8988T (cell line): ENCODE measurements around the gene WIPI1.
"Not testable (repeated sequence)": the region's sequence is repeated elsewhere in the genome, so short reads cannot be mapped to it uniquely, and the experiment has no call there.

Experiments used
- DNase-seq: peaks from one replicate; pipeline ENCODE4 v3.0.0; 2011

WIPI1 gene

DNA sequence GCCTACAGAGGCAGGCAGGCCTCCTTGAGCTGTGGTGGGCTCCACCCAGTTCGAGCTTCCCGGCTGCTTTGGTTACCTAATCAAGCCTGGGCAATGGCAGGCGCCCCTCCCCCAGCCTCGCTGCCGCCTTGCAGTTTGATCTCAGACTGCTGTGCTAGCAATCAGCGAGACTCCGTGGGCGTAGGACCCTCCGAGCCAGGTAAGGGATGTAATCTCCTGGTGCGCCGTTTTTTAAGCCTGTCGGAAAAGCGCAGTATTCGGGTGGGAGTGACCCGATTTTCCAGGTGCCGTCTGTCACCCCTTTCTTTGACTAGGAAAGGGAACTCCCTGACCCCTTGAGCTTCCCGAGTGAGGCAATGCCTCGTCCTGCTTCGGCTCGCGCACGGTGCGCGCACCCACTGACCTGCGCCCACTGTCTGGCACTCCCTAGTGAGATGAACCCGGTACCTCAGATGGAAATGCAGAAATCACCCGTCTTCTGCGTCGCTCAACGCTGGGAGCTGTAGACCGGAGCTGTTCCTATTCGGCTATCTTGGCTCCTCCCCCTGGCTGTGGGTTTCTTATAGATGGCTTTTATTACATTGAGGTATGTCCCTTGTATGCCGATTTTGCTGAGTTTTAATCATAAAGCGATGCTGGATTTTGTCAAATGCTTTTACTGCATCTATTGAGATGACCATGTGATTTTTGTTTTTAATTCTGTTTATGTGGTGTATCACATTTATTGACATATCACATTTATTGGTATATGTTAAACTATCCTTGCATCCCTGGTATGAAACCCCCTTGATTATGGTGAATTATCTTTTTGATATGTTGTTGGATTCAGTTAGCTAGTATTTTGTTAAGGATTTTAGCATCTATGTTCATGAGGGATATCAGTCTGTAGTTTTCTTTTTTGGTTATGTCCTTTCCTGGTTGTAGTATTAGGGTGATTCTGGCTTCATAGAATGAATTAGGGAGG is 43.4 kb downstream of the WIPI1 start:
- DNase-seq, result not testable (repeated sequence)

DNA sequence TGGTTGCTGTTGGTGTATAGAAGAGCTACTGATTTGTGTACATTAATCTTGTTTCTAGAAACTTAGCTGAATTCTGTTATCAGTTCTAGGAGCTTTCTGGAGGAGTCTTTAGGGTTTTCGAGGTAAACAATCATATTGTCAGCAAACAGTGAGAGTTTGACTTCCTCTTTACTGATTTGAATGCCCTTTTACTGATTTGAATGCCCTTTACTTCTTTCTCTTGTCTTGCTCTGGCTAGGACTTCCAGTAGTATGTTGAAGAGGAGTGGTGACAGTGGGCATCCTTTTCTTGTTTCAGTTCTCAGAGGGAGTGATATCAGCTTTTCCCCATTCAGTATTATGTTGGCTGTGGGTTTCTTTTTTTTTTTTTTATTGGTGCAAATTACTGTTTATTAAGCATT is 49.6 kb downstream of the WIPI1 start:
- not testable (repeated sequence) for DNase-seq

DNA sequence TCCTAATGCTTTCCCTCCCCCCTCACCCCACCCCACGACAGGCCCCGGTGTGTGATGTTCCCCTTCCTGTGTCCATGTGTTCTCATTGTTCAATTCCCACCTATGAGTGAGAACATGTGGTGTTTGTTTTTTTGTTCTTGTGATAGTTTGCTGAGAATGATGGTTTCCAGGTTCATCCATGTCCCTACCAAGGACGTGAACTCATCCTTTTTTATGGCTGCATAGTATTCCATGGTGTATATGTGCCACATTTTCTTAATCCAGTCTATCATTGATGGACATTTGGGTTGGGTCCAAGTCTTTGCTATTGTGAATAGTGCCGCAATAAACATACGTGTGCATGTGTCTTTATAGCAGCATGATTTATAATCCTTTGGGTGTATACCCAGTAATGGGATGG is 53.5 kb downstream of the WIPI1 start:
- DNase-seq, result not testable (repeated sequence)

DNA sequence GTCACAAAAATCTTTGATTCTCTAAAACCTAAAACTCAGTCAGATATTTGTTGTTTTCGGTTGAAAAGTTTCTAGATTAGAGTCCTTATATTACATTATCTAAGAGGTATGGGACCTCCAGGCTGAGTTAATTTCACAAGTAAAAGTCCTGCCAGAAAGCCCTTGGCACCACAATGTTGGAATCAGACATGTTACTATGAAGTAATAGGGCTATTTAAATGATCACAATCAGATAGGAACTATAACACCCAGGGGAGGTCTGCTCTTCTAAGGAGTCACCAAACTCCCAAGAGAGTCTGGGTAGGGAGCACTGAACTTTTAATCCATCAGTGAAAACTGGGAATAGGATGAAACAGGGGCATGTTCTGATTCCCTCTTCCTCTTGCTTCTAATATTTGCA is 54.2 kb downstream of the WIPI1 start:
- no peak for DNase-seq

DNA sequence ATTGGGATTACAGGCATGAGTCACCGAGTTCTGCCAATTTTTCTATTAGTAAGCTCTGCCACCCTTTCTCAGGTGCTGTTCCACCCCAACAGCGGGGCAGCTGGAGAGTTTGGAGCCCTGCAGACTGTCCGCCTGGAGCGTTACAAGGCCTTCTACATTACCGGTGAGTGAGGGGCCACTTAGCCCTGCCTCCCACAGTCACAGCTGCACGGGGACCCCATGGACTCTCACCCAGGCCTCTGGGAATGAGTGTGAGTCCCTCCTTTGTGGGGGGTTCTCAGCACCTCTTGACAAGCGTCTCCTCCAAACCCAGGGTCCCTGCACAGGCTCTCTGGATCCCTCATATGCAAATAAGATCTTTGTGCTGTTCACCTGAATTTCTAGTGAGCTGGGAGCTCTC is 56.0 kb downstream of the WIPI1 start:
- DNase-seq, result no peak

DNA sequence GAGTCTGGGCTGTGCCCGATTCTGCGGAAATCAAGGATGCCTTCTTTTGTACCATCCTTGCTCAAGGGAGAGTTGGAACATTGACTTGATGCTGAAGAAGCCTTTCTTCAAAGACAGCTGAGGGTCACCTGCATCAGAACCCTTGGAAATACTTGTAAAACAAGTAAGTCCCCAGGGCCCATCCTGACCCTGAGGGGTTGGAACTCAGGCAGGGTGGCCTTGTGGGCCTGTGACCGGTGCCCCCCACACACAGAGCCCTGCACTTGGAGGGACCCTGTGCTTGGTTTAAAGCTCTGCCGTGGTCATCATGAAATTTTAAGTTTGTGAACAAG is 56.9 kb downstream of the WIPI1 start:
- no peak for DNase-seq

DNA sequence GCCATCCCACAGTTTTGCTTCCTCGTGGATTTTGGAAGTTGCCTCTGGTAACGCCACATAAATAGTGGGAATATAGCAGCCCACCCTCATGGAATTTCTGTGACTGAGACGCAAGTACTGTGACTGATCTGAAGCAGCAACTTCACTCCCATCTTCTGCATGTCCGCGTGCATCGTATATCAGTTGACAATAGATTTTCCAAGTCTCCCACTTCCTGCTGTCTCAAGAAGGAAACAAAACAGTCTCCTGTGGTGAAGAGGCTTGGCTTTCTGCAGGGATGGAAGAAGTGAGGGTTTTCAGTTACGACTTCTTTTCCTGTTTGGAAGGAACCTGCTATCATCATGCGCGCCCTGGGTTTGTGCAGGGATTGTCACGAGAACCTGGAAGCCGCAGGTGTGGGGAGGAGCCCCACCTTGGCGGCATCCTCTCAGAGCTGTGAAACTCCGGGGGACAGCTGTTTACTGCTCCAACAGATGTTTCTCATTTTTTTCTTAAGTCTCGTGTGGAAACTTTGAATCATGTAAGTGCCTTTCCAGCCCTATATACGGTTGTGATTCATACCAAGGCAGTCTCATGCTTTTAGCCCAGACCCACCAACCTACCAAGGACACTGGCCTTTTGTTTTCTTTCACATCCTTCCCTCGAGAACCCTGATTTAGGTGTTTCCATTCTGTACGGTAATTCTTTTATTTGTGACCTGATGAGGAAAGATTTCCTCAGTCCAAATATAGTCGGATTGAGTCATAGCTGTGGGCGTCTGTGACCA is 57.5 kb downstream of the WIPI1 start:
- DNase-seq, result no peak

DNA sequence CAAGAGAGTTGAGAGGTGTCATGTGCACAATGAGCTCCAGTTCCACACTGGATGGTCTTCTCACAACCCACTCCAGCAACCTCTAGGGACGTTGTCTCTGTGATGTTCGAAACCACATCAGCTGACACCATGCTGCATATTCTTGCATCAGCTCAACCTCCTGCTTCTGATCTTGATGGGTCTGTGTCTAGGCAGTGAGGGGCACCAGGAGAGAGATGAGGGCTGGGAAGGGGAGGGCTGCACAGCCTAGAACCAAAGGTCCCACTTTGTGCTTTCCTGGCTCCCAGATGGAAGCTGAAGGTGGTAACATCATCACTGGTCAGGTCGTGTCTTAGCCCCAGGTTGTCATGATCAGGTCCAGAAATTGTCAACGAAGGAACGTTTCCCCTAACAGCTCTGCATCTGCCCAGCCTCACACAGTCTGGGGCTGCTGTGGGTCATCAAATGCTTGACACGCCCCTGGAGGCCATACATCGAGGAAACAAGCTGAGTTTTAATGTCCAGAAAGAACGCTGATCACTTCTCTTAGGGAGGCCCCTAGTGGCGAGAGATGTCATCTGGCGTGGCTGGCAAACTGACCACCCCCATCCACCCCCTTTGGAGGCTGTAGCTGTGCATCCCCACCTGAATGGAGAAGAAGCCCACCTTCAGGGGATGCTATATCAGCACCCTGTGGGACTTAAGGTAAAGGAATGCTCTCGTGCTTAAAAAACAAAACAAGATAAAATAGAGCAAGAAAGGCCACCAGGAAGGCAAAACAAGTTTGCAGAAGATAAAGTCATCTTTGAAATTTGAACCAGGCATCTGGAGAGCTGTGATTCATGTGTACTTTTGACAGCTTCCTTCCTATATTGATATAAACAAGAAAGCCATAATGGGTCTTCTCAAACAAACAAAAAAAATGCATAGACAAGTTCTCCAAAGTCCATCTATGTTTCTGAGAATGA is 58.3 kb downstream of the WIPI1 start:
- peak; percentile 56 for DNase-seq

DNA sequence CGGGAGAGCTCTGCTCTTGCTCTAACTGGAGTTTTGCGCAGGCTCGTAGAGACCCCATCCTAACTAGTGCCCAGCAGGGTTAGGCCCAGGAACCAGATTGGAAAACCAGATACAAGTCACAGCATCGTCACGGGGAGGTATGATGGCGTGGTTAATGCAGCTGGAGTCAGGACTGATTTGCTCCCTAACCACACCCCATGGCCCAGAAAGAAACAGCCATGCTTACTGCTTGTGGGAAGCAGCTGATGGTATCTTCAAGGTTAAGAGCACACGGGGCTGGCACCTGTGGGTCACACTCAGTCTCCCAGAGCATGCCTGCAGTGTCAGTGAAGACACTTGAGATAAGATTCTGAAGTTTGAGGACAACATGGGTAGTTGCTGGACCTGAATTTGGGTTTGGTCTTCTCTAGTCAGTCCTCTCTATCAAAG is 60.2 kb downstream of the WIPI1 start:
- DNase-seq, result no peak

DNA sequence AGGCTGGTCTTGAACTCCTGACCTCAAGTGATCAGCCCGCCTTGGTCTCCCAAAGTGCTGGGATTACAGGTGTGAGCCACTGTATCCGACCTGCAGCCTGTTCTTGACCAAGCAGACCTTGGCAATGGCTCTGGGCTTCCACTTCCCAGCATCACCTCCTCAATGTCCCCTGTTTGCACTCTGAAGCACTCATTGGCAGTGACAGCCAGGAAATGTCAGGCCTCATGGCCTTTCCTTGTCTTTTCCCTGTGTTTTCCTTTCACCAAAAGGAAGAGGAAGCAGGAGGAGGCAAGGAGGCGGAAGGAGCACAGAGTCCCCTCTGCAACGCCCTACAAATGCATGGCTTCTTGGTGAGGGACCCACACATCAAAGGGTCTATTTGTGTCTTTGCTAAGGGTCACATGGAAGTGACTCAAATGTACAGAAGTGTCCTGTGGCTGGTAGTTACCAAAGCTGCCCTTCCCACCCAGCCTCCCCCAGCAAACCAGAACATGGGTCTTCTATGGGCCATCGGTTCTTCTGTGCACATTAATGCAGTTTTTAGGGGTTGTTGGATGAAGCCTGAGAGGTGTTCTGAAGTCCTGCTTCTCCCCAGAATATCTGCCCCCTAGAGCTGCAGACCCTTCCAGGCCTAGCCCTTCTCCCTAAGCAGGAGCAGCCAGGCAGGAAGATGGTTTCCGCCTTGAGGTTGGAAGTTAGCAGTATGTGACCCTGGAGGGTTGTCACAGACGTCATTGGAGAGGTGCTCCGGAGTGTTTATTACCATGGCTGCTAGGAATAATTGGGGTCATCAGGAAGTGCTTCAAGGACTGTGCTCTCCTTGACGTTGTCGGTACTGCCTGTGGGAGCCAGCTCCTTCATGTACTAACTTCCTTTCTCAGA is 60.8 kb downstream of the WIPI1 start:
- no peak for DNase-seq

DNA sequence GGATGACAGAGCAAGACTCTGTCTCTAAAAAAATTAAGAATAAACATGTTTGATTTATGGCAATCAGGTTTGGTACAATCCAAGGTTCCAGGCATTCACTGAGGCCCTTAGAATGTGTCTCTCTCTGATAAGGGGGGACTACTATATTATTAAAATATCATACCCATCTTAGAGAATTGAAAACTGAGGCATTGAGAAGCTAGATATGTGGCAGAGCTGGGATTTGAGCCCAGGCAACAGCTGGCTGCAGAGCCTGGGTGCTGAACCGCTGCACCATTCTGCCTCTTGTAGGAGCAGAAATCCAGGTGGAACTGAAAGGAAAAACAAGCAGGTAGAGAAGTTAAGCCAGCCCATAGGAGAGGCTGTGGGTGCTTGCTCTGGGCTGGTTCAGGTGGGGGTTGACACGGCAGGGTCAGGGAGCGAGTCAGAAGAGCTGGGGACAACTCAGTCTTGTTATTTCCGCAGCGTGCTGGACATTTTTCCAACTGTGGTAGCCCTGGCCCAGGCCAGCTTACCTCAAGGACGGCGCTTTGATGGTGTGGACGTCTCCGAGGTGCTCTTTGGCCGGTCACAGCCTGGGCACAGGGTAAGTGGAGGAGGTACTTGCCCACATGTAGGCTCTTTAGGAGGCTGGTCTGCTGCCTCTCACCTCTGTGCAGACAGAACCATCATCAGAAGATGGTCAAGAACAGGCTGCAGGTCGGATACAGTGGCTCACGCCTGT is 62.5 kb downstream of the WIPI1 start:
- DNase-seq, result no peak

DNA sequence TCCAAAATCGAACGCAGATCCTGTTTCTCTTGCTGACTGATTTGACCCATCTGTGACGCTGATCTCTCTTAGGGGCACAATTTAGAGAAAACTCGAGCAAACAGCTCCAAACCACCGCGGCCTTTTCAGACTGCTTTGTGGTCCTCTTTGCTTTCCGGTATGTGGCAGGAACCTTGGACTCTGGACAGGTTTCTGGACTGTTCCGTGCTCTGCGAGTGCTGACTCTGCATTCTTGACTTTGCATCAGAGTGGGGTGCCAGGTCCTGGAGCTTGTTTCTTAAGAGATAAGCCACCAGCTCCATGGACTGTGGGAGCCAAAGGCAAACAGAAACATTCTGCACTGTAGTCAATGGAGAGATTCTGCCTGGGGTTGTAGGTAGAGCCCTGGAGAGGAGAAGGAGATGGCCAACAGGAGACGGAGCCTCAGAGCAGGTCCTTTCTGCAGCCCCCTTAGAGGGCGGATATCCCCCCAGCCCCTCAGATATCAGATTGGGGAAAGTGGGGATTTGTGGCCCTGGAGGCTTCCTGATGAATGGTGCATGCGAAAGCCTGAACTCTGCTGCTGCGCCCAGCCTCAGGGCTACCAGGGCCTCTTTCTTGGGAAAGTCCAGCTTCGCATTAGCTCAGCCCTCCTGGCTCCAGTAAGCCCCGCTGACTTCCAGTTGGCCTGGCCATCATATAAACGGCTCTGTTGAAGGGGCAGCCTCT is 65.6 kb downstream of the WIPI1 start:
- DNase-seq, result no peak

DNA sequence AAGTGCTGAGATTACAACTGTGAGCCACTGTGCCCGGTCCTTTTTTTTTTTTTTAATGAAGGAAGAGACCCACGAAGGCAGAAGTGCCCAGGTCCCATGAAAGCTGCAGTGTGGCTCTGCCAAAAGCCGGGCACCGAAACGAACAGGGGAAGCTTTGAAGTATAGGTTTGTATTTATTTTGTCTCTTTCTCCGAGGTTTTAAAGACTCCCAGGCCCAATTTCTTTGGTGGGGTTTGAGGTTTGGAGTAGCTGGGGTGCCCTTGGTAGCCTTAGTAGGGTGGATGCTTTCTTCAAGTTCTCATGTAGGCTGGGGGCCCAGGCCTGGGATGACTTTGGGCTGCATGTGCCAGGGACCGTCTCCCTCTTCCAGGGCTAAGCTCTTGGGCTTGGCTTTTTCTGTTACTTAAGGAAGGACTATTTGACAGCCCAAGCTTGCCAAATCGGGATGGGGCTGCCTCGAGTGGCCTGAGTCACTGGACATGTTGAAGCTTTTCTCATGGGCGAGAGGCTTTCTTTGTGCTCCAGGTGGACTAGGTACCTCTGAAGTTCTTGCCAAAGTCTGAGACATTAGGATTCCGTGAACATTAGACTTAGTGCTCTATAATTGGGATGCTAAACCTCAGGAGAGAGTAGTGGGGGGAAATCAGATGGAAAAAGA is 66.3 kb downstream of the WIPI1 start:
- DNase-seq, result no peak

DNA sequence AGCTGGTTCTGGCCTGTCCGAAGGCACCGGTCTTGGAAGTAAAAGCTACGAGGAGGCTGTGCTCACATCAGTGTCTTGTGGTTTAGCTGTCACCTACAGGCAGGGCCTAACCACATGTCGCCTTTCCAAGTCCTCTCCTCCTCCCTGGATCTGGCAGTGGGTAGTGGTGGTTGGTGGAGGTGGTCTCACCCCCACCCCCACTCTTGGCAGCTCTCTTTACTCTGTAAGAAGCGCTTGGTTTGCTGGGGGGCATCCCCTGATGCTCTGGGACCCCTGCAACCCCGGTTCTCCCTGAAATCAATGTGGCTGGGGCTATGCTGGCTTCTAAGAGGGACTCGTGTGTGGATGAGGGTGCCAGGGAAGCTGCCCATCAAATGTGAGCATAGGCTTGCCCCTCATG is 68.3 kb downstream of the WIPI1 start:
- no peak for DNase-seq

DNA sequence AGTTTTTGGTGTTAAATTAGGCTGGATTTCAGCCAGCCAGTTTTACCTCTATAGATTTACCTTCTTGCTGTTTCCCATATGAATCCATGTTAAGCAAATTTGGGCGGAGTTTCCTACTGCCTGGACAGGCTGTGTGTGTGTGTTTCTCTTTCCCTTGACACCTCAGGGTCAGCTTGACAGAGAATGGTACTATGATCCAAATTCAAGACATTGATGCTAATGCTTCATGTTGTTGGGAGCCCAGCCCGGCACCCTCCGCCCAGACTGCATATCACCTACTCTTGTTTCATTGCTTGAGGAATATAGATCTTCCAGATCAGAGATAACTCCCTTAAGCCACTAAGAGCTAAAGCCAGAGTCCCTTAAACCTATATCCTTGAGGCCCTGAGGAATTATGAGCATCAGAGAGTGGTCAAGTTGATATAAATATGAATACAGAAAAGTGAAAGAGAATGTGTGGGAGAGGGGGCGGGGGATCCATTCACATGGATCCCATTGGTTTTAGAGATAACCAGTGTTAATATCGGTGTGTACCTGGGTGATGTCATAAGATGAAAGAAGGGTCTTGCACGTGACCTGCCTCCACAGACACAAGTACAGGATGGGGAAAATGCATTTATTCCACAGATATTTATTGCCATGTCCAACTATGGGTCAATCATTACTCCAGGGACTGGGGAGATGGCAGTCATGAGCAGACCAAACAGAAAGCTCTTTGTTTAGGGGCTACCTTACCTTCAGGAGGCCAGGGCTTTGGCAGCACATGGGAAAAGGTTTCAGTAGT is 69.7 kb downstream of the WIPI1 start:
- no peak for DNase-seq

DNA sequence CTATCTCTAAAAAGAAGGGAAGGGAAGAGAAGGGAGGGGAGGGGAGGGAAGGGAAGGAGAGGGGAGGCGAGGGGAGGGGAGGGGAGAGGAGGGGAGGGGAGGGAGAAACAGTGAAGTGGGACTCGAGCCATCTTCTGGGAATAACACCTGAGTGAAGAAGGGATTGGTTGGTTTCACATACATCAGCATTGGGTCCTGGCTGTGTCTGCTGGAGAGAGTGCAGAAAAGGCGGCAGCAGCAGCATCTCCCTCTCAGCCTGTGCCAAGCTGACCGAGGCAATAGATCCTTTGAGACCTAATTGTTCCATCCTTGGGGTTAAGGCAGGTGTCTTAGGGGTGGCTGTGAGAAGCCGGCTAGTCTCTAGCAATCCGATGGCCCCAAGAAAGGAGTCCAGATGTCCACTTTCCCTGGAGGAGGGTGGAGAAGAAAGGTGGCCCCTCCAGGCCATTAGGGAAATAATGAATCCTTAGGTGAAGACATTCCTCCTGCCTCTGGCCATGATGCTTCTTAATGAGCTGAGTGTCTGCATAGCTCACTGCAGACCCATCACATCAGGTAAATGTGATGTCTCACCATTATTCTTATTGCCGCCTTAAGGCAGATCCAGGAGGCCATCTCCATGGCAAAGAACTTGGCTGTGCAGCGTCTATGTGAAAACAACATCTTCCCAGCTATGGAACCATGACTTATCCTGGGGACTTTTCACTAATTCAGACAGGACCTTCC is 71.6 kb downstream of the WIPI1 start:
- DNase-seq, result no peak

DNA sequence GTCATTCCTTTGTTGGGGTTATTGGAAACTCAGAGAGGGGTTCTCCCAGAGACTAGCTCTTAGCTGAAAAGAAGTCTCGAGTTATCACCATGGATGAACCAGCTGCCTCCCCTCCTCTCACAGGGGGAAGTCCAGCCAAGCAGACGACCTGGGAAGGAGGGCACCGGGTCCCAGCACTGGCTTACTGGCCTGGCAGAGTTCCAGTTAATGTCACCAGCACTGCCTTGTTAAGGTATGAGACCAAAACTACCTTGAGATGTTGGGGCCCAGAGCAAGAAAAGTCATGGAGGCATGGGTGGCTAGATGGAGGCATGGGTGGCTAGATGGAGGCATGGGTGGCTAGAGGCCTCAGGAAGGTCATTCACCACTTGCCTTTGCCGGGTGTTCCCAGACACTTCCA is 72.4 kb downstream of the WIPI1 start:
- no peak for DNase-seq

DNA sequence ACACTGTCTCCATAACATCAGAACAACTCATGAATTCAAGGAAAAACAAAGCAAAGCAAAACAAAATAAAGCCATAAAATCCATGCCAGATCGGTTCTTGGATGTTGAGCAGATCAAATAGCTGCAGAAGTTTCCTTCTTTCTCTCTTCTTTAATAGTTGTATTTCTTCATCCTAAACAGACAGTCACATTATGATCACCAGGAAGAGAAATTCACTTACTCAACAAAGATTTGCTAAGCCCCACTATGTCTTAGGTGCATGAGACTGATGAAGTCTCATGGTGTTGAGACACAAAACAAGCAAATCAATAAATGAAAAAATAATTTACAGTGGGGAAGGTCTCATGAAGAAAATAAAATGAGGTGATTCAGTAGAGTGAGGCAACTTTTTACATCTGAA is 72.8 kb downstream of the WIPI1 start:
- DNase-seq, result no peak
